GM19467 (cell line): ENCODE measurements around the gene ODAD4.
"Not testable (repeated sequence)": the region's sequence is repeated elsewhere in the genome, so short reads cannot be mapped to it uniquely, and the experiment has no call there.

Experiments used
- ATAC-seq: cut with Tn5 transposase; IDR thresholded peaks from one replicate; pipeline ENCODE4 v1.9.1; 2021; ENCODE audit warnings: mild to moderate bottlenecking, moderate library complexity; ENCODE audit not compliant: unreplicated experiment

Gene ODAD4

GRCh38 chr17:41989702-41990419 is 59.4 kb downstream of the ODAD4 start:
- ATAC-seq, result no peak

GRCh38 chr17:41992576-41992975 is 62.2 kb downstream of the ODAD4 start:
- no peak for ATAC-seq

- no peak for ATAC-seq
Measured at GRCh38 chr17:41996855-41997164, 66.4 kb downstream of the ODAD4 start.

- no peak for ATAC-seq
Measured at GRCh38 chr17:41998497-41998896, 68.1 kb downstream of the ODAD4 start.

- no peak for ATAC-seq
Measured at GRCh38 chr17:42000413-42001133, 70.2 kb downstream of the ODAD4 start.

GRCh38 chr17:42001729-42002128 is 71.3 kb downstream of the ODAD4 start:
- no peak for ATAC-seq

GRCh38 chr17:42002175-42002791 is 71.9 kb downstream of the ODAD4 start:
- no peak for ATAC-seq

- ATAC-seq, result no peak
Measured at GRCh38 chr17:42002792-42003301, 72.4 kb downstream of the ODAD4 start.

GRCh38 chr17:42005166-42005565 is 74.7 kb downstream of the ODAD4 start:
- no peak for ATAC-seq

GRCh38 chr17:42009170-42009569 is 78.8 kb downstream of the ODAD4 start:
- no peak for ATAC-seq

GRCh38 chr17:42010266-42010680 is 79.9 kb downstream of the ODAD4 start:
- not testable (repeated sequence) for ATAC-seq

GRCh38 chr17:42010898-42011516 is 80.6 kb downstream of the ODAD4 start:
- no peak for ATAC-seq

- ATAC-seq, result not testable (repeated sequence)
Measured at GRCh38 chr17:42012363-42012762, 81.9 kb downstream of the ODAD4 start.

GRCh38 chr17:42013740-42014139 is 83.3 kb downstream of the ODAD4 start:
- ATAC-seq, result not testable (repeated sequence)
